ENCODE data around the gene NACA. TPM values are rescaled to one million over a fixed set of nuclear protein-coding genes. Genes with fewer than 3 reads are reported as not detected.

The NACA gene
- total and polyA plus RNA-seq, 2 of the 13 experiments (the other 11 are each of a cell fraction or from before 2014, with no cell fraction given) = 799 to 1,700 TPM

GRCh38 chr12:56688129-56688845 lies 36.8 kb downstream of the NACA start, which contains the start of gene PTGES3 (continued):
- peak; percentile 85; the same call in 1 of the 2 replicates for TF ChIP-seq AHR (CRISPR knock-in tag; IDR thresholded peaks at IDR 0.05)
- TF ChIP-seq ZFP1 (CRISPR knock-in tag; IDR thresholded peaks at IDR 0.05) = peak; percentile 18; the same call in 1 of the 2 replicates
- TF ChIP-seq HOXA9 (CRISPR knock-in tag; IDR thresholded peaks at IDR 0.05; ENCODE audit: borderline replicate concordance) = peak; percentile 93; the same call in 1 of the 2 replicates
- no peak for TF ChIP-seq ATM (IDR thresholded peaks at IDR 0.05; ENCODE audit: borderline replicate concordance)
- no peak; the same call in 1 of the 2 replicates for TF ChIP-seq PPARG (CRISPR knock-in tag; conservative IDR thresholded peaks at IDR 0.05)
- TF ChIP-seq WIZ (CRISPR knock-in tag; IDR thresholded peaks at IDR 0.05) = peak; percentile 69
- peak; percentile 88 for TF ChIP-seq HNF1B (CRISPR knock-in tag; IDR thresholded peaks at IDR 0.05)
- TF ChIP-seq ZSCAN25 (CRISPR knock-in tag; IDR thresholded peaks at IDR 0.05) = no peak
- TF ChIP-seq ARID2 (CRISPR knock-in tag; IDR thresholded peaks at IDR 0.05; ENCODE audit: borderline replicate concordance) = peak; percentile 51; the same call in 1 of the 2 replicates
- TF ChIP-seq SYNCRIP (IDR thresholded peaks at IDR 0.05; ENCODE audit: insufficient read depth, low read depth, low read length) = no peak
- 0 out of 2 replicates have a peak, but pooled peaks have one; percentile 46 for TF ChIP-seq SIX1 (CRISPR knock-in tag; IDR thresholded peaks at IDR 0.05; ENCODE audit: borderline replicate concordance)
- TF ChIP-seq ZBTB40 (IDR thresholded peaks at IDR 0.05) = no peak
- peak; percentile 70 for TF ChIP-seq ZBTB40 (CRISPR knock-in tag; IDR thresholded peaks at IDR 0.05)
- no peak for TF ChIP-seq ZBED4 (CRISPR knock-in tag; IDR thresholded peaks at IDR 0.05; ENCODE audit: borderline replicate concordance)
